Mesendoderm (in vitro differentiated cells): ENCODE data around the gene TMEM132D.

ENCODE experiments used
- DNase-seq: peaks from one replicate; pipeline ENCODE4 v3.0.0; 2013
- H2AK5ac ChIP-seq: 2 replicates; pipeline ENCODE4 v1.6.1; 2013; ENCODE audit warnings: low read length, inconsistent platforms
- H2BK120ac ChIP-seq: 2 replicates; pipeline ENCODE4 v1.6.1; 2013; ENCODE audit warnings: low read depth, mild to moderate bottlenecking, low read length, moderate library complexity, mixed read lengths
- H2BK15ac ChIP-seq: replicated peaks from 2 replicates; pipeline ENCODE4 v1.6.1; 2013; ENCODE audit warnings: low read depth, mild to moderate bottlenecking, moderate library complexity
- H2BK5ac ChIP-seq: 2 replicates; pipeline ENCODE4 v1.6.1; 2013; ENCODE audit warnings: low read length, inconsistent platforms
- H3K18ac ChIP-seq: 2 replicates; pipeline ENCODE4 v1.6.1; 2013; ENCODE audit warnings: mild to moderate bottlenecking, low read length, mixed read lengths
- H3K23ac ChIP-seq: one replicate; pipeline ENCODE4 v1.6.1; 2013; ENCODE audit warnings: low read length
- H3K27ac ChIP-seq: 2 replicates; pipeline ENCODE4 v1.5.1; 2013; ENCODE audit warnings: low read depth, mild to moderate bottlenecking, inconsistent platforms, low read length, moderate library complexity
- H3K27me3 ChIP-seq: 2 replicates; pipeline ENCODE4 v1.6.1; 2013; ENCODE audit warnings: low read length, control low read depth, mild to moderate bottlenecking, inconsistent platforms; ENCODE audit not compliant: insufficient read depth, poor library complexity
- H3K36me3 ChIP-seq: 2 replicates; pipeline ENCODE4 v1.6.1; 2013; ENCODE audit warnings: low read length, inconsistent platforms; ENCODE audit not compliant: control insufficient read depth, insufficient read depth
- H3K4ac ChIP-seq: one replicate; pipeline ENCODE4 v1.6.1; 2013; ENCODE audit warnings: low read depth, mild to moderate bottlenecking, low read length, moderate library complexity
- H3K4me1 ChIP-seq: 2 replicates; pipeline ENCODE4 v1.6.1; 2013; ENCODE audit warnings: low read depth, low read length, inconsistent platforms; ENCODE audit not compliant: control insufficient read depth
- H3K4me2 ChIP-seq: 2 replicates; pipeline ENCODE4 v1.6.1; 2013; ENCODE audit warnings: low read length
- H3K4me3 ChIP-seq: 2 replicates; pipeline ENCODE4 v1.5.1; 2013; ENCODE audit warnings: mild to moderate bottlenecking, low read length
- H3K56ac ChIP-seq: one replicate; pipeline ENCODE4 v1.6.1; 2013; ENCODE audit warnings: low read length
- H3K79me1 ChIP-seq: 2 replicates; pipeline ENCODE4 v1.6.1; 2013; ENCODE audit warnings: low read length, inconsistent platforms
- H3K79me2 ChIP-seq: 2 replicates; pipeline ENCODE4 v1.6.1; 2013; ENCODE audit warnings: mild to moderate bottlenecking, low read length; ENCODE audit not compliant: control insufficient read depth, insufficient read depth
- H3K9ac ChIP-seq: 2 replicates; pipeline ENCODE4 v1.6.1; 2013; ENCODE audit warnings: low read length, inconsistent platforms
- H4K5ac ChIP-seq: one replicate; pipeline ENCODE4 v1.6.1; 2013; ENCODE audit warnings: low read length
- H4K8ac ChIP-seq: one replicate; pipeline ENCODE4 v1.6.1; 2013; ENCODE audit warnings: low read depth, mild to moderate bottlenecking, control low read depth, low read length, moderate library complexity
- WGBS: extraction: QIAGEN DNeasy Blood & Tissue Kit; methylation state at CpG from one replicate; pipeline ENCODE4 v1.1.7; 2013; ENCODE audit warnings: low lambda C conversion rate, missing lambda C conversion rate; ENCODE audit not compliant: insufficient coverage; ENCODE audit errors: extremely low coverage; 5-methylcytosine and 5-hydroxymethylcytosine counted together

Gene TMEM132D

GRCh38 chr12:129871991-129872972 is 31.5 kb downstream of the TMEM132D start:
- Histone ChIP-seq H2AK5ac (no peak overlapping the region), H4K5ac (no peak overlapping the region), H3K79me1 (peaks cover 4% of the 10 kb centered on the region), H3K9ac (no peak overlapping the region), H3K23ac (no peak overlapping the region), H3K4ac (no peak overlapping the region), H3K4me3 (no peak overlapping the region), H2BK120ac (peak overlapping the region; percentile 39), H2BK15ac (no peak overlapping the region), H3K4me1 (peaks cover 27% of the 10 kb centered on the region), H2BK5ac (peak overlapping the region; percentile 42), H3K36me3 (no peaks in the 10 kb centered on the region), H3K27me3 (no peaks in the 10 kb centered on the region), H3K56ac (peak overlapping the region; percentile 58), H3K18ac (peak overlapping the region; percentile 71), H3K27ac (peak overlapping the region; percentile 86), H3K4me2 (peak overlapping the region; percentile 3), H3K79me2 (peaks cover 2% of the 10 kb centered on the region), H4K8ac (no peak overlapping the region)
- no CpG with 5 or more reads among the region's 19 CpGs for WGBS
- DNase-seq, result peak; percentile 98

DNA sequence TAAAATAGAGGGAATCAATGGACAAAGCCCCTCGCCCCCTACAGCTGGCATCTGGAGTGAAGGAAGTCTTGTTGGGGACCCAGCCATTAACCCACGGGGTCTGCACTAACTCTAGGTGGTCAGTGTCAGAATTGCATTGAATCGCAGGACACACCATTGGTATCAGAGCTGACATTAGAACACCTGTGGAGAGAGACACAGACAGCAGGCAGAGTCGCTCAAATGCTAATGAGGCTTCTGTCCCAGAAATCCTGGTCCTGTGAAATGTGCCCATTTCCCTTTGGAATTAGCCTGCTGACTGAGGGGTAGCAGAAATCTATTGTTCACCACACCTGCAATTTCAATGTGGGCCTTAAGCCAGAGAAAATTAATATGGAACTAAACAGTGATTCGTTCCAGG is 33.0 kb downstream of the TMEM132D start:
- Histone ChIP-seq H3K4me2 (no peak overlapping the region), H3K23ac (no peak overlapping the region), H4K8ac (no peak overlapping the region), H4K5ac (no peak overlapping the region), H3K79me1 (peaks cover 4% of the 10 kb centered on the region), H3K79me2 (peaks cover 2% of the 10 kb centered on the region), H2BK120ac (no peak overlapping the region), H3K56ac (no peak overlapping the region), H3K9ac (no peak overlapping the region), H3K18ac (peak overlapping the region; percentile 25), H3K27me3 (no peaks in the 10 kb centered on the region), H3K4me3 (no peak overlapping the region), H2BK15ac (no peak overlapping the region), H2AK5ac (no peak overlapping the region), H2BK5ac (no peak overlapping the region), H3K4me1 (peaks cover 27% of the 10 kb centered on the region), H3K27ac (no peak overlapping the region), H3K4ac (no peak overlapping the region), H3K36me3 (no peaks in the 10 kb centered on the region)
- no CpG with 5 or more reads among the region's 5 CpGs for WGBS
- DNase-seq, result peak; percentile 52

GRCh38 chr12:129870136-129870535 is 33.7 kb downstream of the TMEM132D start:
- H3K79me1 ChIP-seq, result peaks cover 4% of the 10 kb centered on the region
- H3K36me3 ChIP-seq, result no peaks in the 10 kb centered on the region
- H3K56ac ChIP-seq, result no peak overlapping the region
- H2BK15ac ChIP-seq, result no peak overlapping the region
- peak overlapping the region; percentile 25 for H3K18ac ChIP-seq
- H3K9ac ChIP-seq, result no peak overlapping the region
- no peak overlapping the region for H3K4me3 ChIP-seq
- no peak overlapping the region for H4K8ac ChIP-seq
- no peak overlapping the region for H4K5ac ChIP-seq
- H3K4ac ChIP-seq, result no peak overlapping the region
- H3K79me2 ChIP-seq, result peaks cover 2% of the 10 kb centered on the region
- WGBS, result no CpG with 5 or more reads among the region's 2 CpGs
- no peak overlapping the region for H3K4me2 ChIP-seq
- no peak overlapping the region for H3K27ac ChIP-seq
- H2BK120ac ChIP-seq, result no peak overlapping the region
- peak overlapping the region; percentile 20 for H2BK5ac ChIP-seq
- H3K4me1 ChIP-seq, result peaks cover 27% of the 10 kb centered on the region
- no peaks in the 10 kb centered on the region for H3K27me3 ChIP-seq
- H2AK5ac ChIP-seq, result no peak overlapping the region
- no peak overlapping the region for H3K23ac ChIP-seq
- peak; percentile 59 for DNase-seq

DNA sequence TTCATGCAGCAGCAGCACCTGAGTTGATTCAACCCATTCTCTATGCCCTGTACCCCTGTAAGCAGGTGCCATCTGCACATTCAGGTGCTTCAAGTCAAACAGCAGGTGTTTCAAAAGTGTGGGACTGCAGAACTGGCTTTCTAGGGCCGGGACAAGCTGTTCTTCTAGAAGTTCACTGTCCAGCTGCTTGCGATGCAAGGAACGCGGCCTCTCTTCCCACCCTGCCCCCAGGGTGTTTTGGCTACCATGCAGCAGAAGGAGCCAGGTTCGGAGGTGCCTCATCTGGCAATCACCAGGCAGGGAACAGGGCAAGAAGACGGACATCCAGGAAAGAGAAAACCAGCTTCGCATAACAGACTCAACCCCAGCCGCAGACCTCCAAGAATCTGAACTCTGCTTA is 35.2 kb downstream of the TMEM132D start:
- H3K36me3 ChIP-seq, result no peaks in the 10 kb centered on the region
- H3K9ac ChIP-seq, result no peak overlapping the region
- no peaks in the 10 kb centered on the region for H3K27me3 ChIP-seq
- H2BK120ac ChIP-seq, result no peak overlapping the region
- H3K23ac ChIP-seq, result no peak overlapping the region
- H3K18ac ChIP-seq, result no peak overlapping the region
- H2AK5ac ChIP-seq, result no peak overlapping the region
- no peak for DNase-seq
- no peak overlapping the region for H3K4me2 ChIP-seq
- no CpG with 5 or more reads among the region's 8 CpGs for WGBS
- peaks cover 2% of the 10 kb centered on the region for H3K79me2 ChIP-seq
- no peak overlapping the region for H3K27ac ChIP-seq
- H2BK15ac ChIP-seq, result no peak overlapping the region
- peaks cover 26% of the 10 kb centered on the region for H3K4me1 ChIP-seq
- H4K8ac ChIP-seq, result no peak overlapping the region
- no peak overlapping the region for H3K4me3 ChIP-seq
- H2BK5ac ChIP-seq, result no peak overlapping the region
- no peak overlapping the region for H4K5ac ChIP-seq
- no peak overlapping the region for H3K4ac ChIP-seq
- H3K79me1 ChIP-seq, result peaks cover 4% of the 10 kb centered on the region
- no peak overlapping the region for H3K56ac ChIP-seq

GRCh38 chr12:129863938-129864337 is 39.9 kb downstream of the TMEM132D start:
- DNase-seq, result no peak
- Histone ChIP-seq H2BK15ac (no peak overlapping the region), H3K36me3 (no peaks in the 10 kb centered on the region), H3K4me2 (no peak overlapping the region), H3K27ac (no peak overlapping the region), H2AK5ac (no peak overlapping the region), H3K79me2 (peaks cover 2% of the 10 kb centered on the region), H3K4me1 (no peaks in the 10 kb centered on the region), H3K4ac (no peak overlapping the region), H3K79me1 (peaks cover 4% of the 10 kb centered on the region), H2BK5ac (no peak overlapping the region), H3K56ac (no peak overlapping the region), H4K5ac (no peak overlapping the region), H4K8ac (no peak overlapping the region), H3K18ac (no peak overlapping the region), H3K23ac (no peak overlapping the region), H2BK120ac (no peak overlapping the region), H3K4me3 (no peak overlapping the region), H3K27me3 (no peaks in the 10 kb centered on the region), H3K9ac (no peak overlapping the region)
- no CpG with 5 or more reads among the region's 4 CpGs for WGBS
